ENCODE data around the gene OR56B1.

GRCh38 chr11:5712507-5712906 lies 23.7 kb upstream of the OR56B1 start:
- TF ChIP-seq CTCF (IDR thresholded peaks at IDR 0.05) (peak; percentile 73), EZH2 (IDR thresholded peaks at IDR 0.05; ENCODE audit: borderline replicate concordance, insufficient read depth, low read depth, low read length, poor library complexity, severe bottlenecking) (no peak)

All from B cell (primary cell).